ENCODE measurements around the gene TMCC2. TPM values are rescaled to one million over a fixed set of nuclear protein-coding genes. Genes with fewer than 3 reads are reported as not detected.
A peak's percentile ranks its signal among the peaks of the same experiment; 100 is the strongest.

The TMCC2 gene
- total and polyA plus RNA-seq, 2 of the 8 experiments (the other 6 are each of a cell fraction or from before 2014, with no cell fraction given), result 6.7 to 6.8 TPM

DNA sequence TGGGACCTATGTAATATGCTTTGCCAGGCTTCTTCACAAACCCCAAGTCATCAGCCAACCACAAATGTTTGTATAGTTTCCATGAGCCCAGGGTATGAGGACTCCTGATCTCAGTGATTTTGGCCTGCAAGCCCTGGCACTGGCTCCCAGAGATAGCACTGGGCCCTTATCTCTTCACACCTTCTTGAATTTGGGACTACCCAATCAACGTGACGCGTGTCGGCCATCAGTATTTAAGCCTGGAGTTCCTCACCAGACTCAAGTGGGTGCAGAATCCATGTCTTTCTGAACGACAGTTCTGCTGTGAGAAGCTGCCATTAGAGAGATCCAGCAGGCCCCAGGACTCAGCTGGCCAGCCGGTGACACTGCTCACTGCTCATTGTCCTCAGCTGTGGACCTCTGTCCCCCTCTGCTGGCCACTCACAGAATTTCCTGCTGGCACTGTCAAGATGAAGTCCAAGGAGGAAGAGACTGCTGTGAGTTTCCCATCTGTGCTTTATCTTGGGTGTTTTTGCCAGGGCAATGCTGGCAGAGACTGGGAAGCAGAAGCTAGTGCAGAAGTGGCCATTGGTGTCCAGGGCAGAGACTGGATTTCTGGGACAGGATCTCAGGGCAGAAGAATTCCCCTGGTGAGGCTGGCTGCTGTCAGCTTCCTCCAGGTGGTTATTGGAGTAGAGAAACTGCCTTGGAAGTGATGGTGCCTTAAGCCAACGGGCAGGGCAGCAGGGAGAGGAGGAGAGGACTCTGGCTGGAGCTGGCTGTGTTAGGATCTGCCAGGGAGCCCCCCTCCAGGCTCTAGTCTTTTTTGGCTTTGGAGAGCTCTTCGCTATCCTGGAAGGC is 28.4 kb downstream of the TMCC2 start (continued):
- TF ChIP-seq KDM1A (IDR thresholded peaks at IDR 0.05; ENCODE audit: borderline replicate concordance, low read length) (no peak), POLR2A (IDR thresholded peaks at IDR 0.05; ENCODE audit: control extremely low read depth in 1 of 2, low read depth in 2 of 2, low read length in 2 of 2) (no peak), SIX5 (IDR thresholded peaks at IDR 0.05; ENCODE audit: low read depth, low read length) (no peak), RBBP5 (IDR thresholded peaks at IDR 0.05; ENCODE audit: borderline replicate concordance, low read depth, low read length) (no peak), CBX8 (IDR thresholded peaks at IDR 0.05; ENCODE audit: borderline replicate concordance, low read depth, low read length) (no peak), CEBPB (IDR thresholded peaks at IDR 0.05; ENCODE audit: low read depth, low read length) (no peak)
- TF ChIP-seq, protein P1, sequence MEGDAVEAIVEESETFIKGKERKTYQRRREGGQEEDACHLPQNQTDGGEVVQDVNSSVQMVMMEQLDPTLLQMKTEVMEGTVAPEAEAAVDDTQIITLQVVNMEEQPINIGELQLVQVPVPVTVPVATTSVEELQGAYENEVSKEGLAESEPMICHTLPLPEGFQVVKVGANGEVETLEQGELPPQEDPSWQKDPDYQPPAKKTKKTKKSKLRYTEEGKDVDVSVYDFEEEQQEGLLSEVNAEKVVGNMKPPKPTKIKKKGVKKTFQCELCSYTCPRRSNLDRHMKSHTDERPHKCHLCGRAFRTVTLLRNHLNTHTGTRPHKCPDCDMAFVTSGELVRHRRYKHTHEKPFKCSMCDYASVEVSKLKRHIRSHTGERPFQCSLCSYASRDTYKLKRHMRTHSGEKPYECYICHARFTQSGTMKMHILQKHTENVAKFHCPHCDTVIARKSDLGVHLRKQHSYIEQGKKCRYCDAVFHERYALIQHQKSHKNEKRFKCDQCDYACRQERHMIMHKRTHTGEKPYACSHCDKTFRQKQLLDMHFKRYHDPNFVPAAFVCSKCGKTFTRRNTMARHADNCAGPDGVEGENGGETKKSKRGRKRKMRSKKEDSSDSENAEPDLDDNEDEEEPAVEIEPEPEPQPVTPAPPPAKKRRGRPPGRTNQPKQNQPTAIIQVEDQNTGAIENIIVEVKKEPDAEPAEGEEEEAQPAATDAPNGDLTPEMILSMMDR (IDR thresholded peaks at IDR 0.05; ENCODE audit: control extremely low read depth in 1 of 3, insufficient read depth in 1 of 3, low read depth in 1 of 3, low read length in 3 of 3), result peak; percentile 93 to 98 (median 98)

All from H1 (cell line).